Natural killer cell treated with Interleukin-12 subunit alpha and Interleukin-12 subunit beta and Interleukin-15 and Interleukin-18, amount 100 ng/mL, for 72 hours (primary cell): ENCODE data around the gene EXTL1. TPM values are rescaled to one million over a fixed set of nuclear protein-coding genes. Genes with fewer than 3 reads are reported as not detected.

ENCODE experiments used
- ATAC-seq, 2 donors: fragments of 150-1000 bp; cut with Tn5 transposase in 1 of 2; sonication (Bioruptor Pico), chemical (Tn5 transposase) in 1 of 2; 2 replicates each; pipeline ENCODE4 v1.10.0; 2021
- DNase-seq: peaks from one replicate; pipeline ENCODE4 v3.0.0; 2022; ENCODE audit warnings: low spot score
- H3K27ac Mint-ChIP-seq, 2 donors: 1 replicate in 1 of 2; 2 replicates in 1 of 2; pipeline ENCODE4 v1.8.0; 2022; ENCODE audit warnings: mixed read lengths in 2 of 2, mild to moderate bottlenecking in 1 of 2, moderate library complexity in 1 of 2
- H3K27me3 Mint-ChIP-seq, 2 donors: 1 replicate in 1 of 2; 2 replicates in 1 of 2; pipeline ENCODE4 v1.8.0; 2022; ENCODE audit warnings: mixed read lengths in 2 of 2
- H3K36me3 Mint-ChIP-seq: one replicate; pipeline ENCODE4 v1.8.0; 2022; ENCODE audit warnings: mixed read lengths
- H3K4me1 Mint-ChIP-seq, 2 donors: 1 replicate in 1 of 2; 2 replicates in 1 of 2; pipeline ENCODE4 v1.8.0; 2022; ENCODE audit warnings: low read depth in 2 of 2, mixed read lengths in 2 of 2, mild to moderate bottlenecking in 1 of 2
- H3K4me3 Mint-ChIP-seq: one replicate; pipeline ENCODE4 v1.8.0; 2022; ENCODE audit warnings: mixed read lengths
- H3K9me3 Mint-ChIP-seq: 2 replicates; pipeline ENCODE4 v1.8.0; 2022; ENCODE audit warnings: mixed read lengths
- total RNA-seq, 2 donors: library from RNA; stranded (reverse); gene quantifications; one replicate each; pipeline ENCODE4 v1.2.3, GENCODE V29; 2022

EXTL1 gene
- total RNA-seq, 2 donors from 2014 or later: not detected

DNA sequence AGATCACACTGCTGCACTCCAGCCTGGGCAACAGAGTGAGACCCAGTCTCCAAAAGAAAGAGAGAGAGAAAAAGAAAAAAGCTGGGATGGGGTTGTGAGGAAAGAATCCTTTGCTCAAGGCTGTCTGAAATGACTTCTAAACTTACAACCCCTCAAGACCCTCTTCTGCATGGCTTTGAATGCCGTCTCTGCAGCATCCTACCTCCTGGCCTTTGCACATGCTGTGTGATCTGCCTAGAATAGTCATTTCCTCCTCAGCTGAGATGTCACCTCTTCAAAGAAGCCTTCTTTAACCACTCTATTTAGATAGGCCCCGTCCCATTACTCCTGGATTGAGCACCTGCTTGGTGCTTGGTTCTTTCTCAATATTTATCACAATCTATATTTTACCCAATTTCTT is 63.3 kb downstream of the EXTL1 start:
- Mint-ChIP-seq H3K4me3 (no peak overlapping the region), H3K27ac (no peak overlapping the region), H3K9me3 (no peaks in the 10 kb centered on the region), H3K36me3 (no peaks in the 10 kb centered on the region), H3K27me3 (peaks cover 18 to 29% of the 10 kb centered on the region in 2 donors), H3K4me1 (no peaks in the 10 kb centered on the region)
- DNase-seq (no peak), ATAC-seq (no peak)

Other genes with a start within 250 kb of the EXTL1 start
- 1 to 10 TPM; 6.6 to 9.6 TPM for gene SELENON, start 221.6 kb upstream of the EXTL1 start, total RNA-seq
- gene MTFR1L, start 201.8 kb upstream of the EXTL1 start, total RNA-seq: 10 to 100 TPM; 29.8 to 37.3 TPM
- 10 to 100 TPM in 1 of 2 donors, 1 to 10 TPM in 1; 4.2 to 15.1 TPM for gene AUNIP, start 162.3 kb upstream of the EXTL1 start, total RNA-seq
- gene PAQR7, start 146.1 kb upstream of the EXTL1 start, total RNA-seq: 1 to 10 TPM; 5.2 to 6.3 TPM
- gene STMN1, start 115.4 kb upstream of the EXTL1 start, total RNA-seq: 100 to 1,000 TPM; 142 to 259 TPM
- gene PAFAH2, start 23.7 kb upstream of the EXTL1 start, total RNA-seq: 10 to 100 TPM; 14.2 to 20.0 TPM
- gene SLC30A2, start 24.3 kb downstream of the EXTL1 start, total RNA-seq: not detected
- gene TRIM63, start 45.9 kb downstream of the EXTL1 start, total RNA-seq: not detected
- gene PDIK1L, start 90.0 kb downstream of the EXTL1 start, total RNA-seq: 1 to 10 TPM; 8.8 to 9.0 TPM
- not detected for gene FAM110D, start 137.3 kb downstream of the EXTL1 start, total RNA-seq
- gene C1orf232, start 147.2 kb downstream of the EXTL1 start, total RNA-seq: not detected
- gene ZNF593, start 148.1 kb downstream of the EXTL1 start, total RNA-seq: 10 to 100 TPM; 36.6 to 73.8 TPM
- gene ZNF593OS, start 150.1 kb downstream of the EXTL1 start, total RNA-seq: not detected
- gene CNKSR1, start 155.7 kb downstream of the EXTL1 start, total RNA-seq: 1 to 10 TPM in 1 of 2 donors, not detected in 1; 2.5 TPM
- gene CATSPER4, start 168.8 kb downstream of the EXTL1 start, total RNA-seq: not detected
- gene CEP85, start 212.4 kb downstream of the EXTL1 start, total RNA-seq: 10 to 100 TPM; 21.0 to 57.5 TPM